GM19324 (cell line): Measurements from ENCODE around the gene GLUD1.
"Not testable (repeated sequence)": the region's sequence is repeated elsewhere in the genome, so short reads cannot be mapped to it uniquely, and the experiment has no call there.

Experiments used
- ATAC-seq: cut with Tn5 transposase; IDR thresholded peaks from one replicate; pipeline ENCODE4 v1.9.1; 2021; ENCODE audit warnings: mild to moderate bottlenecking, moderate library complexity; ENCODE audit not compliant: unreplicated experiment, low FRiP score

The GLUD1 gene

DNA sequence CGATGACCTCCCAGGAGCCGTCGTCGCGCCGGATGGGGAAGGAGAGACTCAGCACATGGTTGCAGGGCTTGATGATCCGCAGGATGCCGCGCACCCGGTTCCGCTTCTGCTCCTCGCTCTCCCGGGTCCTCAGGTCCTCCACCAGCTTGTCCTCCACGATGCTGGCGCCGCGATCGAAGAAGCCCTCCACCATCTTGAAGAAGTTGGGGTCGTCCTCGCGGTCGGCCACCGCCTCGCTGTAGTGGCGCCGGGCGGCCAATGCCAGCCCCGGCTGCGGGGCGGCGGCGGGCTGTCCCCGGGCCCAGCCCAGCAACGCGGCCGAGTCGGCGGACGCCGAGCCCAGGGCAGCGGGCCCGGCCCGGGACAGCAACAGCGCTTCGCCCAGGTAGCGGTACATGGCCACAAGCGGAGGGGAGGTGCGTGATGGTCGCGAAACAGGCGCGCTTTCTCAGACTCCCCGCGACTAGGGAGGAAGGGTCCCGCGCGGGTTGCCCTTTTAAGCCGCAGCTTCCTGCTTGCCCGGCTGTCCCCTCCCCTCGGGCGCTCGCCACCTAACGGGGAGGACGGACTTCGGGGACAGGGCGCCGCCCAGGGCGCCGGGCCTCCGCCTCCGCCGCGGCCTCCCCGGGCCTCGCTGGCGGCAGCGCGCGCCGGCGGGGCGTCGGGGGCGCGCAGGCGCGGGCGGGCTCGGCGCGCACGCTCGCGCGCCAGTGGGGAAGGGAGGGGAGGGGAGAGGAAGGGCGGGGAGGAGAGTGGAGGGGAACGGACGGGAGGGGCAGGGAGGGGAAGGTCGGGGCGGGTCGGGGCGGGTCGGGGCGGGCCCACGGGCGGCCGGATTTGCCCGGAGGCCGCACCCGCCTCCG lies at the start of gene GLUD1, which contains the start of gene SHLD2:
Gene GLUD1, minus strand, starts transcription at position 471 of the 863 bp plus-strand sequence. Its CDS starts 74 bp downstream, at position 397.
Gene SHLD2, plus strand, starts transcription at position 834 of the 863 bp plus-strand sequence. CDS start 56,149 bp downstream, outside the sequence.
- ATAC-seq = peak; percentile 70

DNA sequence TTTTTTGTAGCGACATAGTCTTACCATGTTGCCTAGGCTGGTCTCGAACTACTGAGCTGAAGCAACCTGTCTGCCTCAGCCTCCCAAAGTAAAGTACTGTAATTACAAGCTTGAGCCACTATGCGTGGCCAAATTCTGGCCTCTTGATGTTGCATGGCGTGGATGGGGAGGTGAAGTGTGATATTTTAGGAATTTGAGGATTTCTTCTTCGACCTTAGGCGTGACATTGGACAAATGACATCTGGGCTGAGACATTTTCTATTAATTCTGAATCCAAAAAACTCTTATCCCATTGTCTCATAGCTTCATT lies 48.4 kb upstream of the GLUD1 start:
- not testable (repeated sequence) for ATAC-seq

DNA sequence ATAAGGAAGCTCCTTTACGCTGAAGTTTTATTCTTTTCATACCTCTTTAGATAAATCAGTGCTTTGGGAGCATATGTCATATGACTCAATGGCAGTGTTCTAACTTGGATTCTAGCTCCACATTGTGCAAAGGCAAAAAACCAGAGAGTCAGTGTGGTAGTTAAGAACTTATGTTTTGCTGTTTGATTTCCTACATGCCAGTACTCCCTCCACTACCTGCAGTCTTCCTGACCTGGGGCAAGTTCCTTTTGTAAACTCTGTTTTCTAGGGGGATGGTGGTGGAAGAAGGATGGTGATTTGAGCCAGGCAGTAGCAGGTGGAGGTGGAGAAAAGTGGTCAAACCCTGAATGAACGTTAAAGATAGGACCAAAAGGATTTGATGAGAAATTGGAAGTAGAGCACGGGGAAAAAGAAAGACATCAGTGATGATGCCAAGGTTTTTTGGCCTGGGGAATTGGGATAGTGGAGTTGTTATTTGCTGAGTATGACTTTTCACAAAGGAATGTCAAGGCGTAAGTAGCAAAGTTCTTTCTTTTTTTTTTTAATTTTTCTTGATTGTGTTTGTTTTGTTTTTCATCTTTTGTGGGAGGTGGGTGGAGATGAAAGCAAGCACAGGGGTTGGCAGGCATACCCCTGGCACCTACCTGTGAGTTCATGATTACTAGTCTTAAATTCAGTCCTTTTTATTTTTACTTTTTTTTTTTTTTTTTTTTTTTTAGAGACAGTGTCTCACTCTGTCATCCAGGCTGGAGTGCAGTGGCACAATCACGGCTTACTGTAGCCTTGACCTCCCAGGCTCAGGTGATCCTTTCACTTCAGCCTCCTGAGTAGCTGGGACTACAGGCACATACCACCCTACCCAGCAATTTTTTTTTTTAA lies 47.8 kb upstream of the GLUD1 start:
- not testable (repeated sequence) for ATAC-seq

DNA sequence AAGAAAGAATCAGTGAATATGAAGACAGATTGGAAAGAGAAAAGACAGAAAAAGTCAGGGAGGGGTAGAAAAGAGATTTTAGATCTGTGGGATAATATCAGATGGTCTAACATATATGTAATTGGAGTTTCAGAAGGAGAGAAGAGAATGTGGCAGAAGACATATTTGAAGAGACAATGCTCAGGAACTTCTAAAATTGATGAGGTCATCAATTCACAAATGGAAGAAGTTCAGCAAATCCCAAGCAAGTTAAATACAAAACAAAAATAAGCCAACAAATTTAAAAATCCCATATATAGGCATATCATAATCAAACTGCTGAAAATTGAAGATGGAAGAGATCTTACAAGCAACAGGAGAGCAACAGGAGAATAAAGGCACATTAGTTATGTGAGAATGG lies 42.8 kb upstream of the GLUD1 start:
- not testable (repeated sequence) for ATAC-seq

DNA sequence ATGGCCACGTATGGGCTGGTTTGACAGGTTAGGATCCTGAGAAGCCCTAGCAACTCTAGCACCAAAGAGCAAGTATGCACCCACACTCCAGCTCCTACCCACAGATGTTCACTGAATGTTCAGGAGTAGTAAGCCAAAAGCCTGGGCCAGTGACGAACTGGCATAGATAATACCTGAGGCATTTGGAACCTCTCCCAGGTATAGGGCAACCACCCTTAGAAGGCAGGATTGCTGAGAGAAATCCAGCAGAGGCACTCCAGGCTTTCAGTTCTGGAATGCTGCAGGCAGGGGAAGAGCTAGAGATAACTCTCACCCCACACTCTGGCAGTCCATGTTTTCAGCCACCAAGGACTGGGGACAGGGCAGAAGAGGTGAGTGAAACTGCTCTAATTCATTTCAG lies 39.8 kb upstream of the GLUD1 start:
- not testable (repeated sequence) for ATAC-seq

DNA sequence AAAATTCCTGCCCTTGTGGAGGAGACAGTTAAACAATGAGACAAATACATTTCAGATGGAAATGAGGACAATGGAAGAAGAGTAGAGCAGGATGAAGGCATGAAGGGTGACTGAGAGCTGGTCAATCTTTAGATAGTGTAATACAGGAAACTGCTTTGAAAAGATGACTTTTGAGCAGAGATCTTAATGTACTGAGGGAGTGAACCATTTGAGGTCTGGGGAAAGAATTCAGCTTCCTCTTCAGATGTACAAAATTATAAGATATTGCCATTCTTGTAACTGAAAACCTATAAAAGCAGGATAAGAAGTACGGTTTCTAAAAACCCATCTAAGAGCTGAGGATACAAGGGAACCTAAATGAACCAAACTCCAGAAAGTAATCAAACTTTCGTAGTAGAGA lies 39.3 kb upstream of the GLUD1 start:
- not testable (repeated sequence) for ATAC-seq

DNA sequence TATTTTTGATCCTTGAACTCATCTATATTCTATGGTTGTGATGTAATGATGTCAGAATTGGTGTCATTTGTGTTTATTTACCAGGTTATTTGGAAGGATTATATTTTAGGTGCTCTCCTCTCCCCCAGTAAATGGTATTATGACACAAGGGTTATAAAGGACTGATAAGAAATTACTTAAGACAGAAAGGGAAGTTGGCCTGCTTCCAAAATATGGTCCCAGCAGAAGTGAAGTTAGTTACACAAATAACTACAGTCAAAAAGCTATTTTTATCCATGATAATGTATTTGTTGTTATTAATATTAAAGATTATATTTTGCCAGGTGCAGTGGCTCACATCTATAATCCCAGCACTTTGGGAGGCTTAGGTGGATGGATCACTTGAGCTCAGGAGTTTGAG lies 37.5 kb upstream of the GLUD1 start:
- not testable (repeated sequence) for ATAC-seq

DNA sequence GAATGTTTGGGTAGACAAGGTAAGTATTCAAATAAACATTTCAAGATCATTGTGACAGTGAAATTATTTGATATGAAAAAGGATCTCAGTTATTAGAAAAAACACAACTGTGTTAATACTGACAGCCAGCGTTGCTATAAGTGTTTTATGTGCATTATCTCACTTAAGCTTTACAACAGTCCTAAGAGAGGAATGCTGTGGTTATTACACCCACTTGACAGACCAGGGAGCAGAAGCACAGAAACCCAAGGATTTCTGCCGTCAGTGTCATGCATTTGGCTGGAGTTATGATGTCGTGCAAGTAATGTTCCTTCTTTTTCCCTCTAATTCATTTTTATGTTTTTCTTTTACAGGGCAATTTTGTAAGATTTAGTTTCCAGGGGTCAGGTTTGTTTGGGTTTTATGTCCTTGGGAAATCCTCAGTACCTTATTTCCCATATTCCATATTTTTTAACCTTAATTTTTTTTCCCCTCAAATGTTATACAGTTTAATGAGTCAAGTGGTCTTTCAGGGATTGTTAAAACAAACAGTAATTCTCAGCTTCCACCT lies 33.0 kb upstream of the GLUD1 start:
- ATAC-seq = not testable (repeated sequence)

DNA sequence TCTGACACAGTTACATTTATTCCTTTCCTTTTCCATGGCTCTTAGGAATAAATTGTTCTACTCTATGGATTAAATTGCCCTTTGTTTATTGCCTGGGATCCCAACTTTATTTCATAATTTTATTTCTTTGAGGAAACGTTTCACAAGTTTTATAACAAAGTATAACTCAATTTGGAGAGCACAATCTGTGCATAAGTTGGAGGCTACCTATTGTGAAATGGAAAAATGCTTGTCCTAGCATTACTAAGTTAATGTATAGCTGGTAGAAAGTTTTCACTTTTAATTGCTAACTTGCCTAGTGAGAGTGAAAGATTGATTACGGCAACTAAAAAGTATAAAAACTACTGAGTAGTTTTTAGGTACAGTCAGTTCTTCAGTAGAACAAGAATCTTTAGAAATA lies 32.4 kb upstream of the GLUD1 start:
- not testable (repeated sequence) for ATAC-seq

DNA sequence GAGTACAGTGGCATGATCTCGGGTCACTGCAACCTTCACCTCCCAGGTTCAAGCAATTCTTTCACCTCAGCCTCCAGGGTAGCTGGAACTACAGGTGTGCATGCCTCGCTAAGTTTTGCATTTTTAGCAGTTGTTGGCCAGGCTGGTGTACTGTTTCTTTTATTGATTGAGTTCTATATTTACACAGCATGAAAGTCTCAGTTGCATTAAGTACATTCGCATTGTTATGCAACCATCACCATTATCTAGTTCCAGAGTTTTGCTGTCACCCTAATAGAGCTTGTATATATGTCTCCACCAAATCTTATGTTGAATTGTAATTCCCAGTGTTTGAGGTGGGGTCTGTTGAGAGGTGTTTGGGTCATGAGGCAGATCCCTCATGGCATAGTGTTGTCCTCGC lies 28.7 kb upstream of the GLUD1 start:
- ATAC-seq = not testable (repeated sequence)

DNA sequence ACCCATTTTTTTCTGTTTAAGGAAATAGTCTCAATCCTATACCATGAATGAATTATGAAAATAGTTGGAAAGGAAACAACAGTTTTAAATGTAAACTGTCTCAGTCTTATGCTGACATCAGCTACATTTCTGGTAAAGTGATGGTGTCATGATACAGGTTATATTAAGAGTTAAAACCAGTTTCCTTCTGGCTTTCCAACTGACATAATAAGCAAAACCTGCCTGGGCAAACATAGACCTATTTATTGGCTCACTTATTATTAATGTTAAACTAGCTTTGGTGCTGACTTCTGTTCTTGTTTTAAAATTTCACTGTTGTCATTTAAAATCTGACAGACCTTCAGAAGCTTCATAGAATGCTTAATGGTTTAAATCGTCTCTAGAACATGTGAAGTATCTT lies 24.4 kb upstream of the GLUD1 start:
- ATAC-seq = not testable (repeated sequence)

DNA sequence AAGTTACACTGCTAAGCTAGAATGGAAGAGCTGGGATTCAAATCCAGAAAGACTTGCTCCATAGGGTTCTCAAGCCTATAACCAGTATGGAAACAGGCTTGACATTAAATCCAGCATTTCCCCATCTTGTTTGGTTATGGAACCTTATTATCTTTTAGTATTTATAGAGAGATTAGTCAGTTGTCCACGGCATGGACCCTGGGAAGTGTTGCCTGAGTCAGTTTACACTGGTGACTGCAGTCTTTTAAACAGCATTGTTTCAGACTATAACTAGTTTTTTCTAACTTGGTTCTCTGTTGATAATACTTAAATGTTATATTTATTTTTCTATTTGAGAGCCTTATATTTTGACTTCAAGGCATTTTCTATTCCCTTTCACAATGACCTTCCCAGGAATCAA lies 23.5 kb upstream of the GLUD1 start:
- ATAC-seq = not testable (repeated sequence)

DNA sequence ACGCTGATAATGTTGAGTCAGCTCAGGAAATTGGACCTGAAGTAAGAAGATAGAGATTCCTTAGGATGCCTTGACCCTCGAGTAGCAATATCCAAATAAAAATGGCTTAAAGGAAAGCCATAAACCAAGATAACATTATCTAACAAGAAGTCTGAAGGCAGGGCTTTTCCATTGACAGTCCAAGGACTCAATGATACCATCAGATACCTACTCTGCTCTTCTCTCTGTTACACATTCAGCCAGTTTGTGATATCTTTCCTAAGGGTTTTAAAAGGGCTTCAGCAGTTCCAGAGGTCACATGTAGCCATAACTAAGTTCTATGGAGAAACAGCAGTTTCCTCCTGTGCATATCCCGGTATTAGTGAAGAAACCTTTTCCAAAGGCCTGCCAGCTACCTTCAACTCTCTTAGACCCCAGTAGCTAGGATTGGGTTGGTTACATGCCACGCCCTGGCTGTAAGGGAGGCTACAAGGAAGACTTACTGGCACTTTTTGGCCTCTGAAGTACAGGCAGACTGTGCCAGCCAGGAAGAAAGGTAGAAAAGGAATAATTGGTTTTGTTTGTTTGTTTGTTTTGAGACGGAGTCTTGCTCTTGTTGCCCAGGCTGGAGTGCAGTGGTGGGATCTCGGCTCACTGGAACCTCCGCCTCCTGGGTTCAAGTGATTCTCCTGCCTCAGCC lies 10.9 kb upstream of the GLUD1 start:
- ATAC-seq = no peak

DNA sequence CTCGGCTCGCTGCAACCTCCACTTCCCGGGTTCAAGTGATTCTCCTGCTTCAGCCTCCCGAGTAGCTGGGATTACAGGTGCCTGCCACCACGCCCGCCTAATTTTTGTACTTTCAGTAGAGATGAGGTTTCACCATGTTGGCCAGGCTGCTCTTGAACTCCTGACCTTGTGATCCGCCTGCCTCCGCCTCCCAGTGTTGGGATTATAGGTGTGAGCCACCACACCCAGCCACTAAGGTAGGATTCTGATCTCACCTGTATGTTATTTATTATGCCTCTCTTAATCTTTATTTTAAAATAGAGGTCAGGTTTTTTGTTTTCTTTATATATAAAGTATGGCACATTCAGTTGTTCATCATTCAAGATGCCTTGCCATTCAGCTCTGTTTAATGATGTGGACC lies 10.1 kb upstream of the GLUD1 start:
- ATAC-seq = not testable (repeated sequence)

DNA sequence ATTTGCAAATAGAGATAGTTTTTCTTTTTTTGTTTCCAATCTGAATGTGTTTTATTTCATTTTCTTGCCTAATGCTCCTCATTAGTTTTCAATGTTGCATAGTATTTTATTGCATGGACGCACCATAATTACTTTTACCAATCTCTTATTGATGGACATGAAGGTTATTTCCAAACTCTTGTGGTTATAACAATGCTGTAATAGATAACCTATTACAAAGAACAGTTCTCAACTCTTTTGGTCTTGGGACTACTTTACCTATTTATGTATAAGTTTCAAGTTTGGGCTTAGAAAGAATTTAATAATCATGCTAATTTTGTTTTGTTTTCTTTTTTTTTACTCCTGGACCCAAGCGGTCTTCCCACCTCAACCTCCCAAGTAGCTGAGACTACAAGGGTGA lies 7.4 kb upstream of the GLUD1 start:
- ATAC-seq = no peak

DNA sequence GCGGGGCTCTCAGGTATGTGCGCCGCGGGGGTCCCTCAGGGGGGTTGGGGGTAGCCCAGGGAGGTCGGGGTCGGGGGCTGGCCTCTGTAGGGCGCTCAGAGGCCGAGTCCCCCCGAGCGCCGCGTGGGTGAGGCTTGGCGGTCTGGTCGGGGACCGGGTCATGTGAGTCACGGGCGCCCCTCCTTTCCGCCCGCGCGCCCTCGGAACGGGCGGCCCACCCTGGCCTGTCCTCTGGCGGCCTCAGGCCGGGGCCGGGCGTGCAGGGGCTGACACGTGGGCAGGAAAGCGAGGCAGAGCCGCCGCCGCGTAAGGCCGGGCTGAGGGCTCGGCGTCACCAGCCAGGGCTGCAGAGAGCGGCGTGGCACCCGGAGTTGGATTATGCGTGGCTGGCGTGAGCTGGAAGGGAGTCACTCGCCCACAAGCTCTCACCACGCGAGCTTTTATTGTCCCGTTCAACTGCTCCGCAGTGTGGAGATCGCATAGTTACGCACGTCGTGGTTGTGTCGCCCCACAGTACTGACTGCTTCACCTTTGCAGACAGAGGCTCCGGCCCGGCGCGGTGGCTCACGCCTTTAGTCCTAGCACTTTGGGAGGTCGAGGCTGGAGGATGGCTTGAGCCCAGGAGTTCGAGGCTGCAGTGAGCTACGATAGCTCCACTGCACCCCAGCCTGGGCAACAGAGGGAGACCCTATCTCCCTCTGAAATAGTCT lies 748 bp upstream of the GLUD1 start:
- ATAC-seq = peak; percentile 70

DNA sequence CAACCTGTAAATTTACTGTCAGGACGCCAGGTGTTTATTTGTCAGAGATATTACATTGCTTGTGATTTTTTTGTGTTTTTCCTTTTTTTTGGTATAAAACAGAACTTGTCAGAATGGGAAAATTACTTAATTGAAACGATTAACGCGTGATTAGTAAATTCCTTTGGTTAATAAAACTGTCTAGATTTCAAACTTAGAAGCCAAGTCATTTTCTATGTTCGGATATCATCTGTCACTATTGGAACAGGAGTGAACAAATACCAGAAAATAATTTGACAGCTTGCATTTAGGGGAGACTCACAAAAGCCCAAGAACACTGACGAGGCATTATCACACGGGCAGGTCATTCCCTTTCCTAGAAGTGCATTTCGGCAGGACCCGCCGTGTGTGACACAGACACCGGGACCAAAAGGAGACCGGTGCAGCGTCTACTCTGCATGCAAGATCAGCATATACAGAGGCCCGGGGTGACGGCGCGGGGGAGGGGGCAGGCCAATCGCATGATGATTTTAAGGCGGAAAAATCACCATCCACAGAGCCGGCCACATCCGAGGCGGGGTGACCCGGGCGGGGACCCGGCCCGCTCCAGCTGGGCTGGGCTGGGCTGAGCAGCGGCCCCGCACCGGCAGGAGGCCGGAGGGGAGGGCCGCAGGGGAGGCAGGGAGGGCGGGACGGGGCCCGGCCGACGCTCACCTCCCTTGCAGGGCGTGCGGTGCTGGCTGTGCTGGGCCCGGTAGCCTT lies 841 bp downstream of the GLUD1 start:
- peak; percentile 16 for ATAC-seq

DNA sequence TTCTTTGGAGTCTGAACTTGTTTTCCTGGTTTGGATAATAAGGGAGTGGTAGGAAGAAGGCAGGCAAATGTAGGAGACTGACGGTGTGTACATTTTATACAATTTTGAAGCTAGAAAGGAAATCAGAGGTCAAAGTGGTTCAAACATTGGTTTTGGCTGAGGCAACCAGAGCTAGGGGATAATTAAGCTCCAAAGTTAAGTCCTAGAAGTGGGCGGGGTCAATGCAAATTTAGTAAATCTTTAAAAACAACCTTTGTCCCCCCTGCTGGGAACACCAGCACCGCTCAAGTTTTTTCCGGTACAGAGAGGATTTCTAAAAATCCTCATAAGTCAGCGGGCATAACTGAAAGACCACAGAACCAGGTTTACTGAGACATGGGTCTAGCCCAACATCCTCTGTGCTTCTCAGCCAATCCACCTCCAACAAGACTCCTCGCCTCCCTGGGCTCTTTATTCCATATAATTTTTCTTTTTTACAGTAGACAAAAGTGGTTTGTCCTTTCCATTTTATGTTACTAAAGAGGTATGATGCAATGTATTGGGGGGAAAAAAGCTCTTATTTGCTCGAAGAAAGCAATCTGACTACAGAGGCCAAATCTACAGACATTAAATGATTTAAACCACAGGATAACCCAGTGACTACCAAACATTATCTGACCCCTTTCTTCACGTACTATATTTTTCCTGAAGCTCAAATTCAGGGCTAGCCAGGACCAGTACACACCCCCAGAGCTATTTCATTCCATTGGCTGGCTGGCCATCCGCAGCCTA lies 1.6 kb downstream of the GLUD1 start:
- ATAC-seq = no peak
